GM12891 (cell line): ENCODE data around the gene TSHR.

Source experiments
- PAX5 ChIP-seq: IDR thresholded peaks from 2 replicates; pipeline ENCODE4 v1.6.1; 2011; ENCODE audit warnings: low read length, moderate library complexity, mild to moderate bottlenecking; ENCODE audit not compliant: insufficient read depth, severe bottlenecking
- POLR2A ChIP-seq: IDR thresholded peaks from 2 replicates; pipeline ENCODE4 v1.6.1; 2011; ENCODE audit warnings: low read depth, low read length, control low read depth
- POLR2AphosphoS5 ChIP-seq: IDR thresholded peaks from 2 replicates; pipeline ENCODE4 v1.6.1; 2011; ENCODE audit warnings: low read depth, low read length, control low read depth
- POU2F2 ChIP-seq: IDR thresholded peaks from 2 replicates; pipeline ENCODE4 v1.6.1; 2011; ENCODE audit warnings: low read depth, mild to moderate bottlenecking, control low read depth, low read length, moderate library complexity
- SPI1 ChIP-seq: IDR thresholded peaks from 2 replicates; pipeline ENCODE4 v1.6.1; 2011; ENCODE audit warnings: low read depth, low read length, control low read depth
- TAF1 ChIP-seq: IDR thresholded peaks from 2 replicates; pipeline ENCODE4 v1.6.1; 2011; ENCODE audit warnings: low read depth, low read length, control low read depth

DNA sequence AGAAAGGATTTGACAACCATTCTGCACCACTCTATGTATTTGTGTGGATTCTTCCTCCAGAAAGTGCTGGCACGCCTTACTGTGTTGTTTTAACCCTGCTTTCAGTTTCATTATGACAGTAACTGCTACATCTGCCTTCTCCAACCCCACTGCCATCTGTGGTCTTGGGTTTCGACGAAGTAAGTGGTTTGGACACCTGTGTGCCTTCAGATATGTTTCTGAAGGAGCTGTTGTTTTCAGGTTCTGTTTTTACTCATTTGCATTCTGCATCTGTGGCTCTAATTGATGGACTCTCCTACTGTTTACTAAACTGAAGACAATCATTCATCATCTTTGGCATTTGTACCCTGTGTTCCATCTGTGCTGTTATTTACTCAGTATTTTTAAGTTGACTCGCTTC lies 4.1 kb downstream of the TSHR start:
- TF ChIP-seq TAF1 (no peak), POLR2AphosphoS5 (peak; percentile 65; the same call in 1 of the 2 replicates), POLR2A (no peak), SPI1 (no peak), PAX5 (no peak), POU2F2 (peak; percentile 76; the same call in 1 of the 2 replicates)
